GM18498 (cell line): Measurements from ENCODE around the gene KCNQ5.
"Not testable (repeated sequence)": the region's sequence is repeated elsewhere in the genome, so short reads cannot be mapped to it uniquely, and the experiment has no call there.

Experiments
- ATAC-seq: cut with Tn5 transposase; IDR thresholded peaks from one replicate; pipeline ENCODE4 v1.9.1; 2021; ENCODE audit warnings: mild to moderate bottlenecking, moderate library complexity; ENCODE audit not compliant: unreplicated experiment

Gene KCNQ5

DNA sequence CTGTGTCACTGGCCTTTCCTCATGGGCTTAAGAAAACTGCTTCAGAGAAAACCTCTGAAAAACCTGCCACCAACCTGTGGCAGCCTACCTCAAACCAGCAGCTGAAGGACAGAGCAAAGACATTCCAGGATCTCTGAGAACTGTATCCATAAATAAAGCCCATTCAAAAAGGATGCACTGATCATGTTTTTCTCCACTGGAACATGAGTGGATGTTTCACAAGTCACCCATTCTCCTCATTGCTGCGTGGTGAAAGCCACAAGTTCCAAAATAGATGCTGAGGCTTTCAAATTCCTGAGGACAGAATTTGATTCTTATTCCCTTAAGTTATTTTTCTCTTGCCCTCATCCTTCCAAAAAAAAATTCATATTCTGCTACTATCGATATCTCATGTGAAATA is 322.8 kb downstream of the KCNQ5 start:
- no peak for ATAC-seq

GRCh38 chr6:72946774-72947173 is 324.9 kb downstream of the KCNQ5 start:
- ATAC-seq, result no peak

DNA sequence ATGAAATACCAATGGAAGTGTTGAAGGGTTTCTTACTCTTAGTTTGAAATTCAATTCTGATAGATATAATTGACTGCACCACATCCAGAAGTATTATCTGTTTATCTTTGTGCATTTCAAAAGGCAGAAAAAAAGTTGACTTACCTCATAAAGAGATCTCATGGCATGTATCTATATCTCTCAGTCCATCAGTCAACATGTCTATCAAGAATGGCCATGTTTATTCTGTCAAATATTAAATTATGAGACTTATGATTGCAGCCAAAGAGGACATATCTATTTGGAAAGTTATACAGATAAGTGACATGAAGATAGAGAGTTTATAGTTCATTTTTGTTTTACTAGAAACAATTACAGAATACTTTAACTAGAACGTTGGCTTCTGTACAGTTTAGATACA is 325.7 kb downstream of the KCNQ5 start:
- ATAC-seq, result no peak

- no peak for ATAC-seq
These were observed 326.3 kb downstream of the KCNQ5 start for GRCh38 chr6:72948153-72948552.

DNA sequence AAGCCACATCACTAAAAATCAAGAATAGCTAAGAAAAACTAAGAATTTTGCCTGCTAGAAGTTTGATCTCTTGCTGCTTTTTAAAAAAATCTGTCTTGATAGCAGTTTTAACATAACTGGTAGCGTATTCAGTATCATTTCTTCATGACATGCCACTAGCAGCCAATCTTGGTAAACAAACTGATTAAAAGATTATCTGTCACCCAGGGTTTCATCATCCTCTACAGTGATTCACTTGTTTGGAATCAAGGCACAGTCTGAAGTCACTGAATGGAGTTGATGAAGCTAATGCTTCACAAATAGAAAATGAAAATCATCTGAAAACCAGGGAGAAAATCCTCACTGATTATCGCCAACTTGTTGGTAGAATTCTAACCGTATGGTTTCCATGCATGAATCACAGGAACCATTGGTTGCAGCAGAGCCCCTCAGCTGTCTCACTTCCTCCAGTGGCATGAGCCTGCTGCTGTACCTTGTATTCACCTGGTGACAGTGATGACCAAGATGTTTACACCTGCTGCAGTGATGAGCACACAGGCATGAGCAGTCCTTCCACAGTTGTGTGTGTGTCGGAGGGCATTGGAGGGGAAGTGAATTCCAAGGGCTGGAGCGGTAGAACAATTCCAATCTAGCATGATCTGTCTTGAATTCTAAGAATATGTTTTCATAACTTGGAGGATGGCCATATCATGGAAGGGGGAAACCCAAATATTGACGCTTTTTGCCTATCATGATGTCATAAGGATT is 328.4 kb downstream of the KCNQ5 start:
- no peak for ATAC-seq

DNA sequence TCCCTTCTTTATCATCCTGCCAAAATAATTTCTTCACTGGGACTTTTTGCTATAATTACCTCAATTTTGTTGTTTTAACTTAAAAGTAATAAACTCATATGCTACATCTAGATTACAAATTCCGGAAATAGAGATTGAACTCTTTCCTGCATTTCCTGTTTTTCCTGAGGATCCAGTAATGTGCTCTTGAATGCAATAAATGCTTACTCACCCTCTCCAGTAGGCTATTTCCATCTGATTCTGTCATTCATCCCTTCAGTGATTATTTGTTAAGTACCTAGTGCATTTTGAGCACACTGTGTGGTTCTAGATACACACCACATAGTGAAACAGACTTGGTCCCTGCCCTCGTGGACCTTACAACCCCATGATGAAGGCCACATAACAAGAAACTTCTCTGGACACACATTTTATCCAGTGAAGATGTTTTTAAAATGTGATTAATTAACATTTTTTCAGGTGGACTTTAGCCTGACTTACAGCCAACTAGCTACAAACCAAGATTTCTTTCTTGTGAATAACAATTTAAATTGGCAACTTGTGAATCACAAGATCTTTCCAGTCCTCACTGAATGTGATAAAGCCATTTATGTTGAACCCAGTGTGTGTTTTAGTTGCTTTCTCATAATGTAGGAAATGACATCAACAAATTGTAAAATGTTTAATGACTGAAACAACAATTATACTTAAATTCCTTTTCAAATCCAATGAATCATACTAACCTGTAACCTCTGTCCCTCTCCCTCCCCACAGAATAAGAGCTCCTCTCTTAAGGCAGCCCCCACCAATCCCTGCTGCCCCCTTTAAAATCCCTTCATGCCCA is 331.2 kb downstream of the KCNQ5 start:
- ATAC-seq, result no peak

DNA sequence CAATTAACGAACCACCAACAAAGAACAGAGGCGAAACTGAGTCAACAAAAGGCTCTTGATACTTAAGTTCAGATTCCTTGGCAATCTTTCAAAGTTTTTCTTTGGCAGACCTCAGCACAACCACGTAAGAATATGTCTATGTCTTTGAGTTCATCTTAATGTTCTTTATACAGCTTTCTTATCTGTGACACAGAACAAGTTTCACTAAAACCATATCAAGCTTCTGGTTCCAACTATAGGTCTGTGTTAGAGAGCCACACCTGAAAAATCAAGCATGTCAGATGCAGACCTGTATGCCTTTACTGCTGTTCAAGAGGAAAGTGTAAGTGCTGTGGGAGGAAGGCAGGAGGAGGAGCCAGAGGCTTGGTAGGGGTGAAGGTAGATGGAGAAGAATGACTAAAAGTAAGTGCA is 332.1 kb downstream of the KCNQ5 start:
- ATAC-seq, result no peak

DNA sequence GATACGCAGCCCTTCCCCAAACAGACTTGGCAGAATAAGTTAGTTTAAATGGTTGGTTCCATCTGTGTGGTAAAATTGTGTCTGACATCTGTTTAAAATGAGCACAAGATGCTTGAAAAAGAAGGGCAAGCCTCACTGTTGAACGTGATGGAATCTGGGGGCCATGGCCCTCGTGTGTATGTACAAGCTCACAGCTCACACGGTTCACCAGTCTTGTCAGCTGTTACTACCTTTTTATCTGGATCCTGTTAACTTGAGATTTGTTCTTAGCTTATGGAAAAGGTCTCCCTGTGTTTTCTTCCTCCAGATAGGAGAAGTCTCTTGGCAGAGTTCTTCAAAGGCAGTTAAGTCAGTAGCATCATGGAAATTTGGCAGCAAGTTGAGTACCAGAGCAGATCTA is 332.9 kb downstream of the KCNQ5 start:
- no peak for ATAC-seq

DNA sequence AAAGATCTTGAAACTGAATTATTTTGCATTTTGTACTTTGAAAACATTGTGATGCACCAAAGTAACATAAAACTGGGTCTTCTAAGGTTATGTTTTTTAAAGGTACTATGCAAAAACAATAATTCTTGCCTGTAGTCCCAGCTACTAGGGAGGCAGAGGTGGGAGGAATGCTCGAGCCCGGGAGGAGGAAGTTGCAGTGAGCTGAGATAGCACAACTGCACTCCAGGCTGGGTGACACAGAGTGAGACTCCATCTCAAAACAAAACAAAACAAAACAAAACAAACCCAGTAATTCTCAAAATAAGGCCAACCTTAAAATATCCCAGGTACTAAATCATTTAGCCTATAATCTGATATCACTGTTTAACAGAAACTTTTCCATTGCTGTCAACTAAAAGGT is 333.8 kb downstream of the KCNQ5 start:
- no peak for ATAC-seq

DNA sequence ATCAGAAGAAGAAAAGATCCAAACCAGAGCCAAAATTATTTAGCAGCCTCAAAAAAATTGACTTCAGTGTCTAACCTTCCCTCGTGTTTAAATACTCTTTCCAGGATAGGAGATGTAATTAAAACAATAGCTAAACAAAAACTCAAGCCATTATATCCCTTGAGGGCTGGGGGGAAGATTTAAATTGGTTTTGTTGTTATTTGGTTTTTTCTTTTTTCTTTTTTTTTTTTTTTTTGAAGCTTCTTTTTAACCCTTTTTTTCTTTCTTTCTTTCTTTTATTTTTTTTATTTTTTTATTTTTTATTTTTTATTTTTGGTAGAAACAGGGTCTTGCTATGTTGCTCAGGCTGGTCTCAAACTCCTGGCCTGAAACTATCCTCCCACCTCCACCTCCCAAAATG is 334.4 kb downstream of the KCNQ5 start:
- no peak for ATAC-seq

DNA sequence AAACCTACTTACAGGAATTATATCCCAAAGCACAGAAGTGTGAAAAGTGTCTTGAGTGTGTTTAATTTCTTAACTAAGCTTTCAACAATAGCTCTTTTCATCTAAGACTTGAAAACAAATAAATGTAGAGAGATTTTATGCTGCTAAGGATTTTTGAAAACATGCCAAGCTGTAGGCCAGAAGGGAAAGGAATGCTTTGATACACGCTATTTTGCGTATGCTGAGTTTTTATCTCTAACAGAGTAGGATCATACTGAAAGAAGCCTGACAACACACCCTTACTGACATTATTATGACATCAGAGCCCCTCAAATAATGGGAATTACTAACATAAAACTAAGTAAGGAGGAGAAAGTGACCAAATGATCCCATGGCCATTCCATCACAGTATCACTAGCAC is 338.0 kb downstream of the KCNQ5 start:
- ATAC-seq, result no peak

DNA sequence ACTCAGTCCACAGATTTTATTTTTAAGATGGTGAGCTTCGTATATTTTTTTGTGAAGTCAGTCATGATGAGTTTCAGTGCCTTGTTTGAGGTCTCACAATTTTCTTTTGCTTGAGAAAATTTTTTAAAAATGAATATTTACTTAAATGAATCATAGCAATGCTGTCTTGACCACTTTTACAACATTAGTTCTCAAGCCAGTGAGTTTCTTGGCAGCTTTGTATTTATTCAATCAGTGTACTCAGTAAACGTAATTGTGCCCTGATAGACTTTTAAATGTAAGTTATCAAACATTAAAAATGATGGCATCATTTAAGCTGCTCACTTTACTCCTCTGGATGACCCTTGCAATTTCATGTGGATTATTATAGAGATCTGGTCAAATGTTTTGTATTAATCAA is 342.1 kb downstream of the KCNQ5 start:
- no peak for ATAC-seq

DNA sequence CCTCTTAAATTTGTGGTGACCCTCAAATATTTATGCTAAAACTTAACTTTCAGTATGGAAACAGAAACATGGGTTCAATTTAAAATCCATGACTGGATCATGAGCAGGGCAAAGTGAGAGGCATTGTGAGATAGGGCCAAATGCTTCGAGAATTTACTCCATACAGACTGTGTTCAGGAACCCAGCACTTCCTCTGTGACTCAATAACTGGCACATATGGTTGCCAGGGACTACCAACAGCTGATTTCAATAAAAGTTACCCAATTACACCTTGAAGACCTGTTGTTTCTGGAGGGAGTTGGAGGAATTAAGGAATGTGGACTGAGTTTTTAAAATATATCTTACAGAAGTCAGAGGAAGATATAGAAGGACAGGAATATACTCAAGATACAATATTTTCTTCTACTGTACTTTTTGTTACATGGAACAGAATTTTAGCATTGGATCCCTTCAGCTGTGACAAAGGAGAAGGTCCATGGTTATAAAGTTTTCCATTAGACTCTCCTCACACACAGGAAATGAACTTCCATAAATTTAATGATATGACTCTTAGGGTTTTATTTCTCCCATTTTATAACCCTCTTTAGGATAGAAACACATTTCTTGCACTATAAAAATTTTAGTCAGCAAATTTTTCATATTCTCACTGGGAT is 344.9 kb downstream of the KCNQ5 start:
- ATAC-seq, result no peak

GRCh38 chr6:72967329-72967728 is 345.5 kb downstream of the KCNQ5 start:
- ATAC-seq, result no peak

- no peak for ATAC-seq
These were observed 346.8 kb downstream of the KCNQ5 start for GRCh38 chr6:72968704-72969103.

- ATAC-seq, result no peak
These were observed 347.8 kb downstream of the KCNQ5 start for GRCh38 chr6:72969666-72970065.

DNA sequence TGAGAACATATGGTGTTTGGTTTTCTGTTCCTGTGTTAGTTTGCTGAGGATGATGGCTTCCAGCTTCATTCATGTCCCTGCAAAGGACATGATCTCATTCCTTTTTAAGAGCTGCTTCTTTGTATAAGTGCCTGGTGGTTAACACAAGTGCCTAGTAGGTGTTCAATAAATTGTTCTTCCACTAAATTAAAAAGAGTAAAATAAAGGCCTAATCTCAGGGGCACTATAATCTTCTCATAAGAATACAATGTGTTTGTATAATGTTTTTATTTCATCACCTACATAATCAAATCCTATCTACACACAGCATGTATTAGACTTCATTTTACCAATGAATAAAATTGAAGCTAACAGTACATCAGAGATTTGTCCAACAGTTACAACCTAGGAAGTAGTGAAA is 350.7 kb downstream of the KCNQ5 start:
- ATAC-seq, result no peak

GRCh38 chr6:72974276-72974675 is 352.4 kb downstream of the KCNQ5 start:
- no peak for ATAC-seq

GRCh38 chr6:72975352-72975752 is 353.5 kb downstream of the KCNQ5 start:
- no peak for ATAC-seq

GRCh38 chr6:72976484-72976883 is 354.6 kb downstream of the KCNQ5 start:
- ATAC-seq, result no peak

DNA sequence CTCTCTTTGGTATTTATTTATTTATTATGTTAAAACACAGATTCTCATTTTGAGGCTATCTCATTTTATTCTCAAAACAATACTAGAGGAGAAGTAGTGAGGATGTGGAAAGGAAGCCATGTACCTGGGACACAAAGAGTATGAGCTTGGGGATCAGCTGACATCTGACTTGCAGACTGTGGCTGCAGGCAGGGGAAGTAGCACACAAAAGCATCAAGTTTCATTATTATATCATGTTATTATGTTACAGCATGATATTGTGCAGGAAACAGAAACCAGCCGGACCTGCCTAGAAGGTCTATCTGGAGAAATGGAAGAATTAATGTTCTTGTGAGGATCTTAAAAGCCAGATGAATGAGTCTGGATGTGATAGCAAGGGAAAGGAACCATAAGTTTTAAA is 355.2 kb downstream of the KCNQ5 start:
- ATAC-seq, result peak; percentile 89

DNA sequence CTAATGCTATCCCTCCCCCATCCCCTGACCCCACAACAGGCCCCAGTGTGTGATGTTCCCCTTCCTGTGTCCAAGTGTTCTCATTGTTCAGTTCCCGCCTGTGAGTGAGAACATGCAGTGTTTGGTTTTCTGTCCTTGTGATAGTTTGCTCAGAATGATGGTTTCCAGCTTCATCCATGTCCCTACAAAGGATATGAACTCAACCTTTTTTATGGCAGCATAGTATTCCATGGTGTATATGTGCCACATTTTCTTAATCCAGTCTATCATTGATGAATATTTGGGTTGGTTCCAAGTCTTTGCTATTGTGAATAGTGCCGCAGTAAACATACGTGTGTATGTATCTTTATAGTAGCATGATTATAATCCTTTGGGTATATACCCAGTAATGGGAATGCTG is 356.9 kb downstream of the KCNQ5 start:
- not testable (repeated sequence) for ATAC-seq
